ENCODE results near the gene STN1. TPM values are rescaled to one million over a fixed set of nuclear protein-coding genes. Genes with fewer than 3 reads are reported as not detected.

The STN1 gene
- total and polyA plus RNA-seq, 5 donors from 2014 or later = 44.1 to 122 (median 106) TPM

- Mint-ChIP-seq H3K27me3 (no peaks in the 10 kb centered on the region), H3K27ac (peak overlapping the region; percentile 36 to 89 (median 58)), H3K4me3 (peak overlapping the region in 1 of 4 donors; percentile 51), H3K9me3 (no peaks in the 10 kb centered on the region), H3K36me3 (peaks cover 30% of the 10 kb centered on the region), H3K4me1 (peaks cover 27 to 88% (median 59%) of the 10 kb centered on the region in 4 donors)
- Histone ChIP-seq H3K27me3 (ENCODE audit: control insufficient read depth, insufficient read depth, low read length) (no peaks in the 10 kb centered on the region), H3K9me3 (ENCODE audit: control insufficient read depth in 2 of 2, low read length in 2 of 2) (no peaks in the 10 kb centered on the region), H3K36me3 (ENCODE audit: control insufficient read depth, insufficient read depth, low read length) (peaks cover 38% of the 10 kb centered on the region), H3K27ac (ENCODE audit: insufficient read depth, low read length, poor library complexity, severe bottlenecking) (peak overlapping the region; percentile 91), H3K4me3 (ENCODE audit: low read depth, low read length) (no peak overlapping the region), H3K4me1 (ENCODE audit: control insufficient read depth, insufficient read depth, low read length, poor library complexity, severe bottlenecking) (peaks cover 71% of the 10 kb centered on the region)
- DNase-seq (no peak), ATAC-seq (ENCODE audit: low read depth in 2 of 2) (no peak)
Observed at GRCh38 chr10:103905441-103905840, 12.5 kb downstream of the STN1 start.

- H3K27me3 Mint-ChIP-seq = no peaks in the 10 kb centered on the region
- H3K9me3 ChIP-seq (ENCODE audit: control insufficient read depth in 2 of 2, low read length in 2 of 2) = no peaks in the 10 kb centered on the region
- peaks cover 79% of the 10 kb centered on the region for H3K36me3 ChIP-seq (ENCODE audit: control insufficient read depth, insufficient read depth, low read length)
- H3K4me3 Mint-ChIP-seq = peak overlapping the region; percentile 7 to 64 (median 38)
- no peaks in the 10 kb centered on the region for H3K9me3 Mint-ChIP-seq
- peak overlapping the region; percentile 60 for H3K4me3 ChIP-seq (ENCODE audit: low read depth, low read length)
- ATAC-seq (ENCODE audit: low read depth in 2 of 2) (peak; percentile 50 to 62), DNase-seq (peak in 1 of 3 donors; percentile 24)
- H3K36me3 Mint-ChIP-seq = peaks cover 48% of the 10 kb centered on the region
- H3K27ac Mint-ChIP-seq = peak overlapping the region; percentile 6 to 83 (median 75)
- H3K4me1 Mint-ChIP-seq = peaks cover 21 to 58% (median 45%) of the 10 kb centered on the region in 4 donors
- H3K27ac ChIP-seq (ENCODE audit: insufficient read depth, low read length, poor library complexity, severe bottlenecking) = peak overlapping the region; percentile 37
- H3K4me1 ChIP-seq (ENCODE audit: control insufficient read depth, insufficient read depth, low read length, poor library complexity, severe bottlenecking) = peaks cover 35% of the 10 kb centered on the region
- H3K27me3 ChIP-seq (ENCODE audit: control insufficient read depth, insufficient read depth, low read length) = no peaks in the 10 kb centered on the region
Observed at GRCh38 chr10:103901299-103901698, 16.7 kb downstream of the STN1 start.

- no peak overlapping the region for H3K27ac ChIP-seq (ENCODE audit: insufficient read depth, low read length, poor library complexity, severe bottlenecking)
- DNase-seq (no peak), ATAC-seq (ENCODE audit: low read depth in 2 of 2) (no peak)
- peaks cover 34% of the 10 kb centered on the region for H3K4me1 ChIP-seq (ENCODE audit: control insufficient read depth, insufficient read depth, low read length, poor library complexity, severe bottlenecking)
- Mint-ChIP-seq H3K36me3 (peaks cover 53% of the 10 kb centered on the region), H3K9me3 (no peaks in the 10 kb centered on the region), H3K4me3 (no peak overlapping the region), H3K27ac (no peak overlapping the region), H3K27me3 (no peaks in the 10 kb centered on the region), H3K4me1 (peaks cover 35 to 59% (median 49%) of the 10 kb centered on the region in 4 donors)
- H3K4me3 ChIP-seq (ENCODE audit: low read depth, low read length) = no peak overlapping the region
- no peaks in the 10 kb centered on the region for H3K27me3 ChIP-seq (ENCODE audit: control insufficient read depth, insufficient read depth, low read length)
- no peaks in the 10 kb centered on the region for H3K9me3 ChIP-seq (ENCODE audit: control insufficient read depth in 2 of 2, low read length in 2 of 2)
- H3K36me3 ChIP-seq (ENCODE audit: control insufficient read depth, insufficient read depth, low read length) = peaks cover 82% of the 10 kb centered on the region
Observed at GRCh38 chr10:103899312-103899711, 18.7 kb downstream of the STN1 start.

GRCh38 chr10:103897241-103897774, 20.7 kb downstream of the STN1 start:
- ATAC-seq (ENCODE audit: low read depth in 2 of 2) (no peak), DNase-seq (no peak)
- no peaks in the 10 kb centered on the region for H3K27me3 Mint-ChIP-seq
- peaks cover 36% of the 10 kb centered on the region for H3K4me1 ChIP-seq (ENCODE audit: control insufficient read depth, insufficient read depth, low read length, poor library complexity, severe bottlenecking)
- H3K27ac ChIP-seq (ENCODE audit: insufficient read depth, low read length, poor library complexity, severe bottlenecking) = no peak overlapping the region
- H3K9me3 Mint-ChIP-seq = no peaks in the 10 kb centered on the region
- peaks cover 49% of the 10 kb centered on the region for H3K36me3 Mint-ChIP-seq
- no peak overlapping the region for H3K4me3 Mint-ChIP-seq
- no peaks in the 10 kb centered on the region for H3K27me3 ChIP-seq (ENCODE audit: control insufficient read depth, insufficient read depth, low read length)
- no peaks in the 10 kb centered on the region for H3K9me3 ChIP-seq (ENCODE audit: control insufficient read depth in 2 of 2, low read length in 2 of 2)
- peaks cover 76% of the 10 kb centered on the region for H3K36me3 ChIP-seq (ENCODE audit: control insufficient read depth, insufficient read depth, low read length)
- peaks cover 37 to 61% (median 51%) of the 10 kb centered on the region in 4 donors for H3K4me1 Mint-ChIP-seq
- H3K27ac Mint-ChIP-seq = peak overlapping the region in 1 of 3 donors; percentile 63
- H3K4me3 ChIP-seq (ENCODE audit: low read depth, low read length) = no peak overlapping the region

- H3K27ac ChIP-seq (ENCODE audit: insufficient read depth, low read length, poor library complexity, severe bottlenecking) = peak overlapping the region; percentile 51
- H3K27ac Mint-ChIP-seq = peak overlapping the region; percentile 84 to 91 (median 89)
Observed at GRCh38 chr10:103896225-103896624, 21.8 kb downstream of the STN1 start.

GRCh38 chr10:103895411-103896186, 22.4 kb downstream of the STN1 start:
- H3K4me1 Mint-ChIP-seq = peaks cover 32 to 53% (median 41%) of the 10 kb centered on the region in 4 donors
- peaks cover 61% of the 10 kb centered on the region for H3K36me3 Mint-ChIP-seq
- peak overlapping the region; percentile 51 for H3K27ac ChIP-seq (ENCODE audit: insufficient read depth, low read length, poor library complexity, severe bottlenecking)

More at GRCh38 chr10:103896225-103896624, 21.8 kb downstream of the STN1 start:
- Histone ChIP-seq H3K36me3 (ENCODE audit: control insufficient read depth, insufficient read depth, low read length) (peaks cover 84% of the 10 kb centered on the region), H3K4me3 (ENCODE audit: low read depth, low read length) (no peak overlapping the region), H3K4me1 (ENCODE audit: control insufficient read depth, insufficient read depth, low read length, poor library complexity, severe bottlenecking) (peaks cover 25% of the 10 kb centered on the region), H3K27me3 (ENCODE audit: control insufficient read depth, insufficient read depth, low read length) (no peaks in the 10 kb centered on the region), H3K9me3 (ENCODE audit: control insufficient read depth in 2 of 2, low read length in 2 of 2) (no peaks in the 10 kb centered on the region)
- ATAC-seq (ENCODE audit: low read depth in 2 of 2) (no peak), DNase-seq (no peak)
- H3K36me3 Mint-ChIP-seq = peaks cover 59% of the 10 kb centered on the region
- no peaks in the 10 kb centered on the region for H3K9me3 Mint-ChIP-seq
- H3K27me3 Mint-ChIP-seq = no peaks in the 10 kb centered on the region
- peaks cover 36 to 53% (median 43%) of the 10 kb centered on the region in 4 donors for H3K4me1 Mint-ChIP-seq
- H3K4me3 Mint-ChIP-seq = peak overlapping the region in 1 of 4 donors; percentile 24

GRCh38 chr10:103894441-103894864, 23.5 kb downstream of the STN1 start:
- no peaks in the 10 kb centered on the region for H3K9me3 ChIP-seq (ENCODE audit: control insufficient read depth in 2 of 2, low read length in 2 of 2)
- Mint-ChIP-seq H3K4me3 (peak overlapping the region; percentile 1 to 60 (median 30)), H3K9me3 (no peaks in the 10 kb centered on the region), H3K4me1 (peaks cover 26 to 58% (median 42%) of the 10 kb centered on the region in 4 donors), H3K27ac (peak overlapping the region; percentile 84 to 91 (median 89)), H3K36me3 (peaks cover 53% of the 10 kb centered on the region), H3K27me3 (no peaks in the 10 kb centered on the region)
- no peaks in the 10 kb centered on the region for H3K27me3 ChIP-seq (ENCODE audit: control insufficient read depth, insufficient read depth, low read length)
- DNase-seq = no peak
- peaks cover 20% of the 10 kb centered on the region for H3K4me1 ChIP-seq (ENCODE audit: control insufficient read depth, insufficient read depth, low read length, poor library complexity, severe bottlenecking)
- ATAC-seq (ENCODE audit: low read depth in 2 of 2) = no peak
- peak overlapping the region; percentile 51 for H3K27ac ChIP-seq (ENCODE audit: insufficient read depth, low read length, poor library complexity, severe bottlenecking)
- H3K4me3 ChIP-seq (ENCODE audit: low read depth, low read length) = peak overlapping the region; percentile 35
- H3K36me3 ChIP-seq (ENCODE audit: control insufficient read depth, insufficient read depth, low read length) = peaks cover 88% of the 10 kb centered on the region

More at GRCh38 chr10:103895411-103896186, 22.4 kb downstream of the STN1 start:
- Mint-ChIP-seq H3K4me3 (peak overlapping the region in 1 of 4 donors; percentile 24), H3K9me3 (no peaks in the 10 kb centered on the region), H3K27me3 (no peaks in the 10 kb centered on the region), H3K27ac (peak overlapping the region; percentile 84 to 91 (median 89))
- Histone ChIP-seq H3K4me3 (ENCODE audit: low read depth, low read length) (no peak overlapping the region), H3K36me3 (ENCODE audit: control insufficient read depth, insufficient read depth, low read length) (peaks cover 90% of the 10 kb centered on the region), H3K27me3 (ENCODE audit: control insufficient read depth, insufficient read depth, low read length) (no peaks in the 10 kb centered on the region), H3K4me1 (ENCODE audit: control insufficient read depth, insufficient read depth, low read length, poor library complexity, severe bottlenecking) (peaks cover 20% of the 10 kb centered on the region), H3K9me3 (ENCODE audit: control insufficient read depth in 2 of 2, low read length in 2 of 2) (no peaks in the 10 kb centered on the region)
- no peak for ATAC-seq (ENCODE audit: low read depth in 2 of 2)
- DNase-seq = peak in 1 of 3 donors; percentile 29
